ENCODE measurements around the gene OLIG2.

Gene OLIG2

GRCh38 chr21:33039536-33039935, 13.8 kb downstream of the OLIG2 start:
- DNase-seq, result peak in 1 of 3 donors; percentile 24
- Histone ChIP-seq H3K4me3 (ENCODE audit: control insufficient read depth in 1 of 7, extremely low read depth in 1 of 7, insufficient read depth in 4 of 7, low read depth in 2 of 7, low read length in 6 of 7) (no peak overlapping the region), H3K9me3 (ENCODE audit: control extremely low read depth in 1 of 5, control insufficient read depth in 4 of 5, insufficient read depth in 2 of 5, low read depth in 1 of 5, low read length in 4 of 5) (no peaks in the 10 kb centered on the region), H3K36me3 (ENCODE audit: control insufficient read depth in 4 of 4, insufficient read depth in 4 of 4, low read length in 3 of 4) (no peaks in the 10 kb centered on the region), H3K4me1 (ENCODE audit: control extremely low read depth in 1 of 4, control insufficient read depth in 4 of 4, insufficient read depth in 4 of 4, low read length in 3 of 4) (peaks cover 3 to 39% (median 28%) of the 10 kb centered on the region in 4 experiments), H3K27ac (ENCODE audit: insufficient read depth in 1 of 2, low read depth in 1 of 2, low read length in 2 of 2, poor library complexity in 1 of 2, severe bottlenecking in 2 of 2) (no peak overlapping the region), H3K27me3 (replicated peaks in 2 of 5; ENCODE audit: control insufficient read depth in 4 of 5, insufficient read depth in 5 of 5, low read length in 4 of 5) (peaks cover 0 to 8% (median 0%) of the 10 kb centered on the region in 5 experiments)
- CTCF ChIA-PET, result interaction anchor here (1.1 to 1.9 kb wide), 2 partner anchors 45 to 46 kb away, joined by 3 to 6 read pairs; no protein-coding TSS in a partner anchor
- POLR2A ChIA-PET, result no interaction called here
- 93% methylated on average over 7 of the region's 7 CpGs for WGBS (ENCODE audit: insufficient coverage)

GRCh38 chr21:33040215-33040614, 14.5 kb downstream of the OLIG2 start:
- CTCF ChIA-PET, result interaction anchor here (0.6 to 1.1 kb wide), 2 partner anchors 46 to 412 kb away, joined by 3 read pairs; no protein-coding TSS in a partner anchor

GRCh38 chr21:33041981-33042380, 16.2 kb downstream of the OLIG2 start:
- no peaks in the 10 kb centered on the region for H3K36me3 ChIP-seq (ENCODE audit: control insufficient read depth in 4 of 4, insufficient read depth in 4 of 4, low read length in 3 of 4)
- H3K27ac ChIP-seq (ENCODE audit: insufficient read depth in 1 of 2, low read depth in 1 of 2, low read length in 2 of 2, poor library complexity in 1 of 2, severe bottlenecking in 2 of 2), result no peak overlapping the region
- peaks cover under 1 to 17% (median 9%) of the 10 kb centered on the region in 4 experiments for H3K4me1 ChIP-seq (ENCODE audit: control extremely low read depth in 1 of 4, control insufficient read depth in 4 of 4, insufficient read depth in 4 of 4, low read length in 3 of 4)
- CTCF ChIA-PET, result interaction anchor here (0.8 to 1.4 kb wide), 6 partner anchors 12 to 74 kb away, joined by 3 to 4 read pairs (median 4); no protein-coding TSS in a partner anchor
- WGBS (ENCODE audit: insufficient coverage), result 100% methylated on average over 1 of the region's 2 CpGs
- H3K27me3 ChIP-seq (replicated peaks in 2 of 5; ENCODE audit: control insufficient read depth in 4 of 5, insufficient read depth in 5 of 5, low read length in 4 of 5), result no peaks in the 10 kb centered on the region
- no peak for DNase-seq
- H3K9me3 ChIP-seq (ENCODE audit: control extremely low read depth in 1 of 5, control insufficient read depth in 4 of 5, insufficient read depth in 2 of 5, low read depth in 1 of 5, low read length in 4 of 5), result no peaks in the 10 kb centered on the region
- POLR2A ChIA-PET, result interaction anchor here (0.6 kb wide), 1 partner anchor 19 kb away, joined by 4 read pairs; no protein-coding TSS in a partner anchor
- no peak overlapping the region for H3K4me3 ChIP-seq (ENCODE audit: control insufficient read depth in 1 of 7, extremely low read depth in 1 of 7, insufficient read depth in 4 of 7, low read depth in 2 of 7, low read length in 6 of 7)

More at GRCh38 chr21:33040215-33040614, 14.5 kb downstream of the OLIG2 start:
- no peak for DNase-seq
- no peaks in the 10 kb centered on the region for H3K9me3 ChIP-seq (ENCODE audit: control extremely low read depth in 1 of 5, control insufficient read depth in 4 of 5, insufficient read depth in 2 of 5, low read depth in 1 of 5, low read length in 4 of 5)
- no peak overlapping the region for H3K27ac ChIP-seq (ENCODE audit: insufficient read depth in 1 of 2, low read depth in 1 of 2, low read length in 2 of 2, poor library complexity in 1 of 2, severe bottlenecking in 2 of 2)
- H3K27me3 ChIP-seq (replicated peaks in 2 of 5; ENCODE audit: control insufficient read depth in 4 of 5, insufficient read depth in 5 of 5, low read length in 4 of 5), result peaks cover 0 to 2% (median 0%) of the 10 kb centered on the region in 5 experiments
- no peak overlapping the region for H3K4me3 ChIP-seq (ENCODE audit: control insufficient read depth in 1 of 7, extremely low read depth in 1 of 7, insufficient read depth in 4 of 7, low read depth in 2 of 7, low read length in 6 of 7)
- no peaks in the 10 kb centered on the region for H3K36me3 ChIP-seq (ENCODE audit: control insufficient read depth in 4 of 4, insufficient read depth in 4 of 4, low read length in 3 of 4)
- peaks cover 3 to 33% (median 26%) of the 10 kb centered on the region in 4 experiments for H3K4me1 ChIP-seq (ENCODE audit: control extremely low read depth in 1 of 4, control insufficient read depth in 4 of 4, insufficient read depth in 4 of 4, low read length in 3 of 4)
- POLR2A ChIA-PET, result no interaction called here
- WGBS (ENCODE audit: insufficient coverage), result 100% methylated on average over 2 of the region's 3 CpGs

GRCh38 chr21:33042812-33043211, 17.1 kb downstream of the OLIG2 start:
- CTCF ChIA-PET, result interaction anchor here (0.8 to 1.4 kb wide), 4 partner anchors 16 to 73 kb away, joined by 3 to 4 read pairs (median 4); no protein-coding TSS in a partner anchor
- WGBS (ENCODE audit: insufficient coverage), result 87% methylated on average over 4 of the region's 4 CpGs

GRCh38 chr21:33046455-33046854, 20.7 kb downstream of the OLIG2 start:
- no peak overlapping the region for H3K27ac ChIP-seq (ENCODE audit: insufficient read depth in 1 of 2, low read depth in 1 of 2, low read length in 2 of 2, poor library complexity in 1 of 2, severe bottlenecking in 2 of 2)
- no peak for DNase-seq
- H3K4me3 ChIP-seq (ENCODE audit: control insufficient read depth in 1 of 7, extremely low read depth in 1 of 7, insufficient read depth in 4 of 7, low read depth in 2 of 7, low read length in 6 of 7), result no peak overlapping the region
- no CpG with 5 or more reads among the region's 8 CpGs for WGBS (ENCODE audit: insufficient coverage)
- H3K27me3 ChIP-seq (replicated peaks in 2 of 5; ENCODE audit: control insufficient read depth in 4 of 5, insufficient read depth in 5 of 5, low read length in 4 of 5), result no peaks in the 10 kb centered on the region
- no peaks in the 10 kb centered on the region for H3K36me3 ChIP-seq (ENCODE audit: control insufficient read depth in 4 of 4, insufficient read depth in 4 of 4, low read length in 3 of 4)
- H3K9me3 ChIP-seq (ENCODE audit: control extremely low read depth in 1 of 5, control insufficient read depth in 4 of 5, insufficient read depth in 2 of 5, low read depth in 1 of 5, low read length in 4 of 5), result no peaks in the 10 kb centered on the region
- POLR2A ChIA-PET, result no interaction called here
- CTCF ChIA-PET, result interaction anchor here (1.0 kb wide), 1 partner anchor 8 kb away, joined by 3 read pairs; no protein-coding TSS in a partner anchor
- H3K4me1 ChIP-seq (ENCODE audit: control extremely low read depth in 1 of 4, control insufficient read depth in 4 of 4, insufficient read depth in 4 of 4, low read length in 3 of 4), result peaks cover 0 to 8% (median 0%) of the 10 kb centered on the region in 4 experiments

More at GRCh38 chr21:33042812-33043211, 17.1 kb downstream of the OLIG2 start:
- H3K4me3 ChIP-seq (ENCODE audit: control insufficient read depth in 1 of 7, extremely low read depth in 1 of 7, insufficient read depth in 4 of 7, low read depth in 2 of 7, low read length in 6 of 7), result no peak overlapping the region
- POLR2A ChIA-PET, result no interaction called here
- H3K36me3 ChIP-seq (ENCODE audit: control insufficient read depth in 4 of 4, insufficient read depth in 4 of 4, low read length in 3 of 4), result no peaks in the 10 kb centered on the region
- H3K27ac ChIP-seq (ENCODE audit: insufficient read depth in 1 of 2, low read depth in 1 of 2, low read length in 2 of 2, poor library complexity in 1 of 2, severe bottlenecking in 2 of 2), result no peak overlapping the region
- no peak for DNase-seq
- H3K27me3 ChIP-seq (replicated peaks in 2 of 5; ENCODE audit: control insufficient read depth in 4 of 5, insufficient read depth in 5 of 5, low read length in 4 of 5), result no peaks in the 10 kb centered on the region
- H3K9me3 ChIP-seq (ENCODE audit: control extremely low read depth in 1 of 5, control insufficient read depth in 4 of 5, insufficient read depth in 2 of 5, low read depth in 1 of 5, low read length in 4 of 5), result no peaks in the 10 kb centered on the region
- peaks cover 0 to 8% (median under 1%) of the 10 kb centered on the region in 4 experiments for H3K4me1 ChIP-seq (ENCODE audit: control extremely low read depth in 1 of 4, control insufficient read depth in 4 of 4, insufficient read depth in 4 of 4, low read length in 3 of 4)

- H3K27ac ChIP-seq (ENCODE audit: insufficient read depth in 1 of 2, low read depth in 1 of 2, low read length in 2 of 2, poor library complexity in 1 of 2, severe bottlenecking in 2 of 2), result no peak overlapping the region
- peaks cover 0 to 3% (median 0%) of the 10 kb centered on the region in 4 experiments for H3K4me1 ChIP-seq (ENCODE audit: control extremely low read depth in 1 of 4, control insufficient read depth in 4 of 4, insufficient read depth in 4 of 4, low read length in 3 of 4)
- ChIA-PET POLR2A (no interaction called here), CTCF (no interaction called here)
- H3K4me3 ChIP-seq (ENCODE audit: control insufficient read depth in 1 of 7, extremely low read depth in 1 of 7, insufficient read depth in 4 of 7, low read depth in 2 of 7, low read length in 6 of 7), result no peak overlapping the region
- no peaks in the 10 kb centered on the region for H3K9me3 ChIP-seq (ENCODE audit: control extremely low read depth in 1 of 5, control insufficient read depth in 4 of 5, insufficient read depth in 2 of 5, low read depth in 1 of 5, low read length in 4 of 5)
- 100% methylated on average over 5 of the region's 5 CpGs for WGBS (ENCODE audit: insufficient coverage)
- no peaks in the 10 kb centered on the region for H3K36me3 ChIP-seq (ENCODE audit: control insufficient read depth in 4 of 4, insufficient read depth in 4 of 4, low read length in 3 of 4)
- no peak for DNase-seq
- no peaks in the 10 kb centered on the region for H3K27me3 ChIP-seq (replicated peaks in 2 of 5; ENCODE audit: control insufficient read depth in 4 of 5, insufficient read depth in 5 of 5, low read length in 4 of 5)
Observed at GRCh38 chr21:33047231-33047630, 21.5 kb downstream of the OLIG2 start.

GRCh38 chr21:33051925-33052324, 26.2 kb downstream of the OLIG2 start:
- peaks cover 0 to 14% (median 0%) of the 10 kb centered on the region in 4 experiments for H3K4me1 ChIP-seq (ENCODE audit: control extremely low read depth in 1 of 4, control insufficient read depth in 4 of 4, insufficient read depth in 4 of 4, low read length in 3 of 4)
- ChIA-PET CTCF (interaction anchor here (0.9 kb wide), 1 partner anchor 57 kb away, joined by 3 read pairs; no protein-coding TSS in a partner anchor), POLR2A (no interaction called here)
- H3K36me3 ChIP-seq (ENCODE audit: control insufficient read depth in 4 of 4, insufficient read depth in 4 of 4, low read length in 3 of 4), result no peaks in the 10 kb centered on the region
- no peak overlapping the region for H3K27ac ChIP-seq (ENCODE audit: insufficient read depth in 1 of 2, low read depth in 1 of 2, low read length in 2 of 2, poor library complexity in 1 of 2, severe bottlenecking in 2 of 2)
- DNase-seq, result no peak
- no peak overlapping the region for H3K4me3 ChIP-seq (ENCODE audit: control insufficient read depth in 1 of 7, extremely low read depth in 1 of 7, insufficient read depth in 4 of 7, low read depth in 2 of 7, low read length in 6 of 7)
- H3K9me3 ChIP-seq (ENCODE audit: control extremely low read depth in 1 of 5, control insufficient read depth in 4 of 5, insufficient read depth in 2 of 5, low read depth in 1 of 5, low read length in 4 of 5), result no peaks in the 10 kb centered on the region
- H3K27me3 ChIP-seq (replicated peaks in 2 of 5; ENCODE audit: control insufficient read depth in 4 of 5, insufficient read depth in 5 of 5, low read length in 4 of 5), result no peaks in the 10 kb centered on the region
- WGBS (ENCODE audit: insufficient coverage), result 97% methylated on average over 10 of the region's 16 CpGs

Measured in common myeloid progenitor, CD34-positive (primary cell).